ENCODE measurements around the gene TMEM106B. TPM values are rescaled to one million over a fixed set of nuclear protein-coding genes. Genes with fewer than 3 reads are reported as not detected.

Gene TMEM106B
- total RNA-seq, 2 experiments from 2014 or later = 25.3 to 28.3 TPM

DNA sequence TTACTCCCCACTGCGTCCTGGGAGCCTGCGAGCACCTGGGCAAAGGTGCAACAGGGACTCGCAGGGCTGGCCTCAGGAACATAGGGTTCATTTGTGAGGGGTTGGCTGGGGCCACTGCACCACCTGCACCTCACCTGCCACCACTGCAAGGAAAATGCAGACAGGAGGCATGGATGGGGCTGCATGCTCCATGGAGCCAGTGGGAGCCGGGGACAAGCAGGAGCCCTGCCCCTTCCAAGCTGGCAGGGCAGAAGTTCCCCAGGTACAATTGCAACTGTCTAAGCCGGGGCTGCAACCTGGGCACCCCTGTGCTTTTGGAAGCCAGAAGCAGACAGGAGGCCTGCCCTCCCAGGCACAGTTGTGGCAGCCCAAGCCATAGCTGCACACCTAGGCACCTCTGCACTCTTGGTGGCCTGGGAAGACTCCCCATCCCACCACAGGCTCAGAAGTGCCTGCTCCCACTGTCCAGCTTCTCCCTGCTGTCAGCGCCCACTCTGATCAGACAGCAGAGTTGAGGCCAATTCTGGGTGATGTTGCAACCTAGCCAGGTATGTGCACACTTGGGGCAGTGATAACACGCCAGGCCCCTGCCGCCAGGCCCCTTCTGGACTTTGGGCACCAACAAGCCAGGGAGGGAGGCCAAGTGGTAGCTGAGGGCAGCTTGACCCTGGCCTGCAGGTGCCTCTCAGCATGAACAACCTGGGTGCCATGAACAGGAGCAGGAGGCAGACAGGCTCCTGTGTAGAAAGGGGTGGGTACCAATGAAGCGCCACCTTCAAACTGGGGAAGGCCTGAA, 58.2 kb downstream of the TMEM106B start:
- DNase-seq = no peak
- CTCF ChIA-PET = interaction anchor here (0.6 kb wide), 1 partner anchor 400 kb away, joined by 3 read pairs; no protein-coding TSS in a partner anchor
- Mint-ChIP-seq H3K9me3 (no peaks in the 10 kb centered on the region), H3K36me3 (ENCODE audit: low read depth) (no peaks in the 10 kb centered on the region), H3K27me3 (ENCODE audit: low read depth) (no peaks in the 10 kb centered on the region), H3K27ac (no peak overlapping the region), H3K4me3 (no peak overlapping the region), H3K4me1 (ENCODE audit: low read depth) (no peaks in the 10 kb centered on the region)
- intact Hi-C loops (cut with micrococcal nuclease) = no loop called here

DNA sequence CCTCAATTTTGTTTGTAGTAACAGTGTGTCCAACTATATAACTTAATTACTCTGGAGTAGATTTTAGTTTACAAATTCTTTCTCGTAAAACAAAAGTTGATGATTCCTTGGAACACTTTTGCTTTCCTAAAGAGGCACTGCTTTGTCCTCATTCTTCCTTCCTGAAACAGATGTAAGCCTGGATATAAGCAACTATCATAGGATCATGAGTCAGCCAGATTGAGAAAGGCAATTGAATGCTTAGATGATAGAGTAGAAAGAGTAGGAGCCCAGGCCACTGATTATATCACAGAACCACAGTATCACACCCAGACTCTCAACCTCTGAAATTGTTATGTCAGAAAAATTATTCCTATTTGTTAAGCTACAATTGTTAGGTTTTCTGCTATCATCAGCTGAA, 69.9 kb downstream of the TMEM106B start:
- DNase-seq = no peak
- H3K27me3 Mint-ChIP-seq (ENCODE audit: low read depth) = peaks cover 3% of the 10 kb centered on the region
- peaks cover 4% of the 10 kb centered on the region for H3K4me1 Mint-ChIP-seq (ENCODE audit: low read depth)
- peaks cover 5% of the 10 kb centered on the region for H3K9me3 Mint-ChIP-seq
- H3K36me3 Mint-ChIP-seq (ENCODE audit: low read depth) = peaks cover 4% of the 10 kb centered on the region
- H3K27ac Mint-ChIP-seq = no peak overlapping the region
- CTCF ChIA-PET = no interaction called here
- no peak overlapping the region for H3K4me3 Mint-ChIP-seq
- intact Hi-C loops (cut with micrococcal nuclease) = no loop called here

DNA sequence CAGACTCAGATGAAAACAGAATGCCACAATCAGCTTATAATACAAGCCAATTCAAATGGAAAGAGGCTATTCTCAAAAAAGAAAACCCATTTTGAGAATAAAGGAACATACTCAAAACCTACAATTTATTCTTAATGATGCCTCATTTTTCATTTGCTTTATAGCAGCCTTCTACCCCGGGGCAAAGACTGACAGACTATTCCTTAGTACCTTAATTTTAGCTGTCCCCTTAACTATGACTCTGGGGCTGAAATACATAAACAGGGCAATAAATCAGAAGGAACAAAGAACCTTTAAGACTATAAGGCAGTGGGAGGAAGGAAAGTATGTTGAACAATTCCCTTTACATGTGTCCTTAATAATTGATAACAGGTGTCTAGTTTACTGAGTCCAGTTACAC, 76.8 kb downstream of the TMEM106B start:
- H3K27ac Mint-ChIP-seq = no peak overlapping the region
- intact Hi-C loops (cut with micrococcal nuclease) = no loop called here
- no peak overlapping the region for H3K4me3 Mint-ChIP-seq
- peaks cover 3% of the 10 kb centered on the region for H3K27me3 Mint-ChIP-seq (ENCODE audit: low read depth)
- H3K9me3 Mint-ChIP-seq = peaks cover 11% of the 10 kb centered on the region
- H3K36me3 Mint-ChIP-seq (ENCODE audit: low read depth) = no peaks in the 10 kb centered on the region
- CTCF ChIA-PET = no interaction called here
- DNase-seq = no peak
- no peaks in the 10 kb centered on the region for H3K4me1 Mint-ChIP-seq (ENCODE audit: low read depth)

DNA sequence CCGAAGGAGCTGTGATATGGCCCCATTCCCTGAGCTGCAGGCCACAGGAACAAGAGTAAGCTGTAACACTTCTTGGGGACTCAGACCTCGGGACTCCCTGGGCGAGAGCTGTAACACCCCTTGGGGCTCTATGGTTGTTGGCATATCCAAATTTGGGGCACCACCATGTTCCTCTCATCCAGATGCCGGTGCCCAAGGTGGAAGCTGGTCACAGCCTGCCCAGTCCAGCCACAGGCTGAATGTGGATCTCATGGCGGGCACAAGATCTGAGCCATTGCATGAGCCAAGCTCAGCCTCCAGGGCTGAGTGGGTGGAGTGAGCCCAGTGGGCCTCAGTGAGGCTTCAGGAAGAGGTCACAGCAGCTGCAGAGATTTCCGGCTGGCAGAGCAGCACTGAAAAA, 78.9 kb downstream of the TMEM106B start:
- no peak for DNase-seq
- intact Hi-C loops (cut with micrococcal nuclease) = loop anchor here (5.0 kb wide), 1 partner anchor 178 kb away; no protein-coding TSS in a partner anchor
- no peak overlapping the region for H3K4me3 Mint-ChIP-seq
- H3K36me3 Mint-ChIP-seq (ENCODE audit: low read depth) = no peaks in the 10 kb centered on the region
- CTCF ChIA-PET = interaction anchor here (0.6 kb wide), 2 partner anchors 24 to 169 kb away, joined by 3 read pairs; no protein-coding TSS in a partner anchor
- H3K4me1 Mint-ChIP-seq (ENCODE audit: low read depth) = peaks cover 3% of the 10 kb centered on the region
- H3K9me3 Mint-ChIP-seq = peaks cover 11% of the 10 kb centered on the region
- H3K27ac Mint-ChIP-seq = no peak overlapping the region
- peaks cover 2% of the 10 kb centered on the region for H3K27me3 Mint-ChIP-seq (ENCODE audit: low read depth)

DNA sequence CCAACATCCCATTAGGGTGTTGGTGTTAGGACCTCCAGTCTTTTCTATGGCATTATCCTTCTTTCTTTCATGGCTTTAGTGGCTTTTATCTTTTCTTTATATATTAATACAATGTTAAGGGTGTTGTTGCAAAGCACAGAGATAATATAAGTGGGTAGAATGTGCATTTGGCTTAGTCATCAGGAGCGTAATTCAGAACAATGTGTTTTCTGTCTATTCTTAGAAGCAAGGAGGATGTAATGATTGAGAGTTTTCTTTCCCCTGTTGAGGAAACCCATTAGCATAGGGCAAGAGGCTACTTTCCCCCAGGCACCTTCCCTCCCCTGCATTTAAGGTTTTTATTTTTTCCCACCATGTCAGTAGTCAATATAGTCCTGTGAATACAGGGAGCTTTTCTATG, 79.7 kb downstream of the TMEM106B start:
- peaks cover 5% of the 10 kb centered on the region for H3K27me3 Mint-ChIP-seq (ENCODE audit: low read depth)
- no peaks in the 10 kb centered on the region for H3K36me3 Mint-ChIP-seq (ENCODE audit: low read depth)
- intact Hi-C loops (cut with micrococcal nuclease) = loop anchor here (5.0 kb wide), 1 partner anchor 178 kb away; no protein-coding TSS in a partner anchor
- H3K27ac Mint-ChIP-seq = no peak overlapping the region
- H3K4me3 Mint-ChIP-seq = no peak overlapping the region
- peaks cover 5% of the 10 kb centered on the region for H3K4me1 Mint-ChIP-seq (ENCODE audit: low read depth)
- DNase-seq = no peak
- CTCF ChIA-PET = interaction anchor here (0.7 to 1.6 kb wide), 3 partner anchors 128 to 226 kb away, joined by 3 read pairs; no protein-coding TSS in a partner anchor
- H3K9me3 Mint-ChIP-seq = peaks cover 11% of the 10 kb centered on the region

DNA sequence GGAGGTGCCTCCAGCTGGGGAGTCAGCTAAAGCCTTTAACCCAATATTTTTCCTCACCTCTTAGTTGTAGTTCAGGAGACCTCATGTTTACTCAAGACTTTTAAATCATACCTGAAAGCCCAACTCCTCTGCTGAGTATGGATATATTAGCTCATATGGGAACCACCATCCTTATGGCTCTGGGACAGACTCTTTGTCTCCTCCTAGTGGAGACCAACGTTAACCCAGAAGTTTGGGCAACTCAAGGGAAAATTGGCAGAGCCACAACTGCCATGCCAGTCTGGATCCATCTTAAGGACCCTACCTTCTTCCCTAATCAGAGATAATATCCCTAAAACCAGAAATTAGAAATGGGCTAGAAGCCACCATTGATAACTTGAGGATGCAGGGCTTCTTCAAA, 80.8 kb downstream of the TMEM106B start:
- H3K27ac Mint-ChIP-seq = no peak overlapping the region
- H3K9me3 Mint-ChIP-seq = peaks cover 11% of the 10 kb centered on the region
- peaks cover 5% of the 10 kb centered on the region for H3K27me3 Mint-ChIP-seq (ENCODE audit: low read depth)
- CTCF ChIA-PET = interaction anchor here (0.6 to 2.2 kb wide), 10 partner anchors 10 to 227 kb away, joined by 3 to 15 read pairs (median 3); partner anchors contain the start of gene TMEM106B
- DNase-seq = peak; percentile 17
- intact Hi-C loops (cut with micrococcal nuclease) = loop anchor here (1.0 to 5.0 kb wide), 3 partner anchors 81 to 226 kb away; partner anchors contain the start of gene TMEM106B
- H3K4me1 Mint-ChIP-seq (ENCODE audit: low read depth) = peaks cover 5% of the 10 kb centered on the region
- H3K4me3 Mint-ChIP-seq = no peak overlapping the region
- no peaks in the 10 kb centered on the region for H3K36me3 Mint-ChIP-seq (ENCODE audit: low read depth)

Other genes with a start within 250 kb of the TMEM106B start
- 1 to 10 TPM; 1.5 to 1.9 TPM for gene VWDE, start 192.6 kb downstream of the TMEM106B start, total RNA-seq

Measured in activated naive CD4-positive, alpha-beta T cell treated with anti-CD3 and anti-CD28 coated beads for 36 hours (primary cell).